Prostate gland (tissue), 2 donors: ENCODE measurements around the gene CYTIP.

Experiments
- POLR2A ChIP-seq: fragments of 450-650 bp; IDR thresholded peaks from one replicate; pipeline ENCODE4 v1.6.1; 2016; ENCODE audit warnings: antibody characterized with exemption, mild to moderate bottlenecking
- POLR2AphosphoS5 ChIP-seq: sonication (generic); formaldehyde crosslinking; IDR thresholded peaks from one replicate; pipeline ENCODE4 v1.6.1; 2017; ENCODE audit warnings: antibody characterized with exemption
- TF ChIP-seq, protein P1 (sequence below), 4 experiments: fragments of 200-600 bp in 2 of 4; fragments of 450-650 bp in 2 of 4; sonication (generic) in 2 of 4; IDR thresholded peaks; 1 replicate in 3 of 4; 2 replicates in 1 of 4; pipeline ENCODE4 v1.5.1; 2016 to 2019; ENCODE audit warnings: antibody characterized with exemption in 4 of 4, mild to moderate bottlenecking in 2 of 4, moderate library complexity in 2 of 4

DNA sequence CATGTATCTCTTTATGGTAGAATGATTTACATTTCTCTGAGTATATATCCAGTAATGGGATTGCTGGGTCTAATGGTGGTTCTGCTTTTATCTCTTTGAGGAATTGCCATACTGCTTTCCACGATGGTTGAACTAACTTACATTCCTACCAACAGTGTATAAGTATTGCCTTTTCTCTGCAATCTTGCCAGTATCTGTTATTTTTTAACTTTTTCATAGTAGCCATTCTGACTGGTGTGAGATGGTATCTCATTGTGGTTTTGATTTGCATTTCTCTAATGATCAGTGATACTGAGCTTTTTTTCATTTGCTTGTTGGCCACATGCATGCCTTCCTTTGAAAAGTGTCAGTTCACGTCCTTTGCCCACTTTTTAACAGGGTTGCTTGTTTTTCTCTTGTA is 55.1 kb downstream of the CYTIP start:
- TF ChIP-seq POLR2A (no peak), POLR2AphosphoS5 (no peak)
- TF ChIP-seq, protein P1, sequence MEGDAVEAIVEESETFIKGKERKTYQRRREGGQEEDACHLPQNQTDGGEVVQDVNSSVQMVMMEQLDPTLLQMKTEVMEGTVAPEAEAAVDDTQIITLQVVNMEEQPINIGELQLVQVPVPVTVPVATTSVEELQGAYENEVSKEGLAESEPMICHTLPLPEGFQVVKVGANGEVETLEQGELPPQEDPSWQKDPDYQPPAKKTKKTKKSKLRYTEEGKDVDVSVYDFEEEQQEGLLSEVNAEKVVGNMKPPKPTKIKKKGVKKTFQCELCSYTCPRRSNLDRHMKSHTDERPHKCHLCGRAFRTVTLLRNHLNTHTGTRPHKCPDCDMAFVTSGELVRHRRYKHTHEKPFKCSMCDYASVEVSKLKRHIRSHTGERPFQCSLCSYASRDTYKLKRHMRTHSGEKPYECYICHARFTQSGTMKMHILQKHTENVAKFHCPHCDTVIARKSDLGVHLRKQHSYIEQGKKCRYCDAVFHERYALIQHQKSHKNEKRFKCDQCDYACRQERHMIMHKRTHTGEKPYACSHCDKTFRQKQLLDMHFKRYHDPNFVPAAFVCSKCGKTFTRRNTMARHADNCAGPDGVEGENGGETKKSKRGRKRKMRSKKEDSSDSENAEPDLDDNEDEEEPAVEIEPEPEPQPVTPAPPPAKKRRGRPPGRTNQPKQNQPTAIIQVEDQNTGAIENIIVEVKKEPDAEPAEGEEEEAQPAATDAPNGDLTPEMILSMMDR (IDR thresholded peaks at IDR 0.05) = no peak
